Upper lobe of left lung (tissue), 6 donors: ENCODE data around the gene LDLRAD2. TPM values are rescaled to one million over a fixed set of nuclear protein-coding genes. Genes with fewer than 3 reads are reported as not detected.

Experiments used
- ATAC-seq, 2 donors: fragments of 200-7000 bp; cut with Tn5 transposase; one replicate each; pipeline ENCODE4 v1.9.1; 2022; ENCODE audit warnings: mild to moderate bottlenecking in 2 of 2, moderate library complexity in 2 of 2; ENCODE audit not compliant: low FRiP score in 2 of 2
- DNase-seq, 2 donors: peaks; one replicate each; pipeline ENCODE4 v3.0.0-alpha.2; 2019 to 2020
- H3K27ac ChIP-seq, 4 donors: fragments of 200-600 bp; sonication (generic); one replicate each; pipeline ENCODE4 v1.5.1; 2016 to 2019
- H3K27me3 ChIP-seq, 4 donors: fragments of 200-600 bp; sonication (generic); one replicate each; pipeline ENCODE4 v1.5.1; 2017 to 2019
- H3K36me3 ChIP-seq, 4 donors: fragments of 200-600 bp; sonication (generic); one replicate each; pipeline ENCODE4 v1.5.1; 2016 to 2019
- H3K4me1 ChIP-seq, 4 donors: fragments of 200-600 bp; sonication (generic); one replicate each; pipeline ENCODE4 v1.5.1; 2018 to 2019
- H3K4me3 ChIP-seq, 4 donors: fragments of 200-600 bp; sonication (generic); one replicate each; pipeline ENCODE4 v1.5.1; 2017 to 2019; ENCODE audit warnings: mild to moderate bottlenecking in 2 of 4, moderate library complexity in 1 of 4
- H3K9me3 ChIP-seq, 4 donors: fragments of 200-600 bp; sonication (generic); one replicate each; pipeline ENCODE4 v1.5.1; 2018 to 2019
- EP300 ChIP-seq, 4 donors: sonication (generic); formaldehyde crosslinking; IDR thresholded peaks; one replicate each; pipeline ENCODE4 v1.5.1; 2017; ENCODE audit warnings: antibody characterized with exemption in 4 of 4, control low read depth in 2 of 4
- POLR2A ChIP-seq, 4 donors: fragments of 450-650 bp; IDR thresholded peaks; one replicate each; pipeline ENCODE4 v1.5.1; 2016 to 2017; ENCODE audit warnings: antibody characterized with exemption in 4 of 4, mild to moderate bottlenecking in 2 of 4
- POLR2AphosphoS5 ChIP-seq, 2 donors: sonication (generic); formaldehyde crosslinking; IDR thresholded peaks; one replicate each; pipeline ENCODE4 v1.5.1; 2017; ENCODE audit warnings: antibody characterized with exemption in 2 of 2
- WGBS, 2 donors: methylation state at CpG; one replicate each; pipeline ENCODE4 v1.1.5; 2017 to 2018; 5-methylcytosine and 5-hydroxymethylcytosine counted together
- total RNA-seq, 6 donors: library from RNA; depleted of rRNA in 4 of 6; stranded (reverse); fragments of >200 nt in 4 of 6; gene quantifications; one replicate each; pipeline versions ENCODE4 v1.1.0 to v1.2.1, GENCODE V29; 2016 to 2021
- TF ChIP-seq, protein P1 (sequence below), 6 experiments: fragments of 450-650 bp in 4 of 6; fragments of 200-600 bp in 2 of 6; sonication (generic) in 2 of 6; IDR thresholded peaks; one replicate each; pipeline ENCODE4 v1.5.1; 2016 to 2019; ENCODE audit warnings: antibody characterized with exemption in 6 of 6
- donor health status: DM: no; HTN: no; CAD: no; lungs with moderate emphysema.
- donor health status: DM: no; HTN: yes; CAD: no; lungs with severe emphysema.

LDLRAD2 gene
- total RNA-seq, 6 donors from 2014 or later: 0.24 to 0.59 (median 0.34) TPM; not detected in 3

DNA sequence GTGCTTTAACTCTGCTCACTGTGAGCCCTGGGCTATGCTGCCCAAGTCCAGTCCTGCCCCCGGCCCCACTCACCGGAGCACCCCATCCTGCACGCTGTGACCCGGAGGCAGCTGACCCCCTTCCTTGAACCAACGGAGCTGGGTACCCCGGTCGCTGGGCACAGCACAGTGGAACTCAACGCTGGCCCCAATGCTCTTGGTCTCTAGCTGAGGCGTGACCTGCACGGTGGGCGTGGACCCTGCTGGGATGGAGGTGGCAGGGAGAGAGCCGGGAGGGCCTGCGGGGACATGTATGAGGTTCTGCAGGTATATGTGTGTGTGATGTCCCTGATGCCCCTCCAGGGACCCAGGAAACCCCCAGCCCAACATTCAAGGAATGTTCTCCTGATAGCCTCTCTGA lies 24.7 kb downstream of the LDLRAD2 start:
- peaks cover 20 to 98% (median 78%) of the 10 kb centered on the region in 4 donors for H3K36me3 ChIP-seq
- WGBS, 2 donors: 92 to 97% methylated on average over 3 to 13 of the region's 13 CpGs
- H3K9me3 ChIP-seq: peaks cover 0 to 10% (median 0%) of the 10 kb centered on the region in 4 donors
- no peak for TF ChIP-seq EP300 (IDR thresholded peaks at IDR 0.05)
- no peak for TF ChIP-seq POLR2AphosphoS5 (IDR thresholded peaks at IDR 0.05)
- TF ChIP-seq, protein P1, sequence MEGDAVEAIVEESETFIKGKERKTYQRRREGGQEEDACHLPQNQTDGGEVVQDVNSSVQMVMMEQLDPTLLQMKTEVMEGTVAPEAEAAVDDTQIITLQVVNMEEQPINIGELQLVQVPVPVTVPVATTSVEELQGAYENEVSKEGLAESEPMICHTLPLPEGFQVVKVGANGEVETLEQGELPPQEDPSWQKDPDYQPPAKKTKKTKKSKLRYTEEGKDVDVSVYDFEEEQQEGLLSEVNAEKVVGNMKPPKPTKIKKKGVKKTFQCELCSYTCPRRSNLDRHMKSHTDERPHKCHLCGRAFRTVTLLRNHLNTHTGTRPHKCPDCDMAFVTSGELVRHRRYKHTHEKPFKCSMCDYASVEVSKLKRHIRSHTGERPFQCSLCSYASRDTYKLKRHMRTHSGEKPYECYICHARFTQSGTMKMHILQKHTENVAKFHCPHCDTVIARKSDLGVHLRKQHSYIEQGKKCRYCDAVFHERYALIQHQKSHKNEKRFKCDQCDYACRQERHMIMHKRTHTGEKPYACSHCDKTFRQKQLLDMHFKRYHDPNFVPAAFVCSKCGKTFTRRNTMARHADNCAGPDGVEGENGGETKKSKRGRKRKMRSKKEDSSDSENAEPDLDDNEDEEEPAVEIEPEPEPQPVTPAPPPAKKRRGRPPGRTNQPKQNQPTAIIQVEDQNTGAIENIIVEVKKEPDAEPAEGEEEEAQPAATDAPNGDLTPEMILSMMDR (IDR thresholded peaks at IDR 0.05): no peak
- no peak for TF ChIP-seq POLR2A (IDR thresholded peaks at IDR 0.05)
- H3K4me3 ChIP-seq: no peak overlapping the region
- DNase-seq (peak in 1 of 2 donors; percentile 65), ATAC-seq (no peak)
- H3K4me1 ChIP-seq: no peaks in the 10 kb centered on the region
- no peaks in the 10 kb centered on the region for H3K27me3 ChIP-seq
- H3K27ac ChIP-seq: no peak overlapping the region

DNA sequence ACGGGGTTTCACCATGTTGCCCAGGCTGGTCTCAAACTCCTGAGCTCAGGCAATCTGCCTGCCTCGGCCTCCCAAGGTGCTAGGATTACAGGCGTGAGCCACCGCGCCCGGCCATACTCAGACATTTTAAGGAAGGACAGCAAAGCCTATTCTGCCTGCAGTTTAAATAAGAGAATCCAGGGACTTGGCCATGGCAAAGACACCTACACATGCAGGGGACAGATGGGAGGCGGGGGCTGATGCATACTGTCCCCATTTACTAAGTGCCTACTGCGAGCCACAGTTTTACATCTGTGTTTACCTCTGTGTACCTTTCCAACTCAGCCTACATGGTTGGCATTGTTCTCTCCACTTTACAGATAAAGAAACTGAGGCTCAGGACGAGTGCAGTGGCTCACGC lies 25.4 kb downstream of the LDLRAD2 start:
- Histone ChIP-seq H3K27me3 (no peaks in the 10 kb centered on the region), H3K9me3 (peaks cover 0 to 10% (median 0%) of the 10 kb centered on the region in 4 donors), H3K4me3 (no peak overlapping the region), H3K36me3 (peaks cover 25 to 98% (median 81%) of the 10 kb centered on the region in 4 donors), H3K27ac (no peak overlapping the region), H3K4me1 (no peaks in the 10 kb centered on the region)
- no peak for TF ChIP-seq EP300 (IDR thresholded peaks at IDR 0.05)
- WGBS, 2 donors: 91 to 95% methylated on average over 10 of the region's 10 CpGs
- ATAC-seq: no peak
- no peak for DNase-seq

DNA sequence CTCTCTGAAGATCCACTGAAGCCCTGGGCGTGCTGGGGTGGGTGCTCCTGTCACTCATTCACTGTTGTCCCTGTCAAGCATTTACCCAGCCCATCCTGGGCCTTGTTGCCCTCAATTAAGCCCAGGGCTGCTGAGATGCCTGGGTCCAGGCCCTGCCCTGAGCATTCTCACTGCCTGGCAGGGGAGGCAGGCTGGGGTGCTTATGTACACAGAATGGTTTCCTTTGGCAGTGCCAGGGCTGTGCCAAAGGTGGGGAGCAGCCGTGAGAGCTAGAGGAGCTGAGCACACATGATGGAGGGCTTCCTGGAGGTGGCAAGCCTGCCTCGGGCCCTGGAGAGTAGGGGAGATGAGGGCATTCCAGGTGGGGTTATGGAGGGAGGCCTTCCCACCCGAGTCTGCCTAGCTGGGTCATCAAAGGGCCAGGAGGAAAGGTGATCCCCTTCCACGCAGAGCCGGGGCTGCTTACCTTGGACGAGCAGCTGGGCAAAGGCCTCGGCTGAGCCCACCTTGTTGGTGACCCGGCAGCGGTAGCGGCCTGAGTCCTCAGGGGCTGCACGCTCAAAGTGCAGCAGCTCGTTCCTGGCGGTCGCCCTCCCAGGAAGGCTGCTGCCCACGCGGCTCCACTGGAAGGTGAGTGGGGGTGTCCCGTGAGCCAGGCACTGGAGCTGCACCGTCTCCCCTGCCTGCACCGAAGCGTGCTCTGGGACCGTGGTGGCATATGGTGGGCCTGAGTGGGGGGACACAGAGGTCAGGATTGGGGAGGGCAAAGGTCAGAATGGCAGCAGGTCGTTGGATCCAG lies 26.5 kb downstream of the LDLRAD2 start:
- TF ChIP-seq EP300 (IDR thresholded peaks at IDR 0.05) (no peak), POLR2AphosphoS5 (IDR thresholded peaks at IDR 0.05) (no peak), POLR2A (IDR thresholded peaks at IDR 0.05) (no peak)
- TF ChIP-seq, protein P1 (IDR thresholded peaks at IDR 0.05): no peak
- peaks cover 0 to 10% (median 0%) of the 10 kb centered on the region in 4 donors for H3K9me3 ChIP-seq
- no peaks in the 10 kb centered on the region for H3K4me1 ChIP-seq
- H3K27ac ChIP-seq: no peak overlapping the region
- H3K4me3 ChIP-seq: no peak overlapping the region
- H3K36me3 ChIP-seq: peaks cover 24 to 98% (median 81%) of the 10 kb centered on the region in 4 donors
- DNase-seq (peak in 1 of 2 donors; percentile 77), ATAC-seq (no peak)
- WGBS, 2 donors: 89 to 97% methylated on average over 16 to 18 of the region's 23 CpGs
- no peaks in the 10 kb centered on the region for H3K27me3 ChIP-seq

DNA sequence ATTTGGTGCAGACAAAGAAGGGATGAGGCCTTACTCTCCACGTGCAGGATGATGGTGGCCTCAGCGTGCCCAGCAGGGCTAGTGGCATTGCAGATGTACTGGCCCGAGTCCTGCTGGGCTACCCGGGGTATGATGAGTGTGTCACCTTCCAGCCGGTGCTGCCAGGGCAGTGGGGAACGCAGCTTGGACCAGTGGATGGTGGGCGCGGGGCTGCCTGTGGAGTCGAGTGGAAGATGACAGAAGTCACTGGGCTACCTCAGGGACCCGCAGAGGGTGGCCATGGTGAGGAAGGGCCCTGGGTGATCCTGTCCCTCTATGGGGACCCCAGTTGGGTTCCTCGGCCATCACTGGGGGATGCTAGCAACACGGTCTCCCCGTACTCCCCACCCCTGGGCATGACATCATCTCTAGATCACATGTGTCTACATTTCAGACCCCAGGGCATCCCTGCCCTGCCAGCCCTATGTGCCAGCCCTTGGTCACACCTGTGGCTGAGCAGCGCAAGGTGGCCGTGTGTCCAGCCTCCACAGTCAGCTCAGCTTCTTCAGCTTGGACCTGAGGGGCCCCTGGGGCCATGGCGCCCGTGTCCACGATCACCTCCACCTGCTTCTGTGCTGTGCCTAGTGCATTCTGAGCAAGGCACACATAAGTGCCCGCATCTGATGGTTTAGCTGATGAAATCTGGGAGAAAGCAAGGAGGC lies 27.4 kb downstream of the LDLRAD2 start:
- Histone ChIP-seq H3K27me3 (no peaks in the 10 kb centered on the region), H3K36me3 (peaks cover 21 to 98% (median 80%) of the 10 kb centered on the region in 4 donors), H3K4me3 (no peak overlapping the region), H3K4me1 (no peaks in the 10 kb centered on the region), H3K27ac (no peak overlapping the region), H3K9me3 (peaks cover 0 to 2% (median 0%) of the 10 kb centered on the region in 4 donors)
- DNase-seq (peak in 1 of 2 donors; percentile 66), ATAC-seq (no peak)
- no peak for TF ChIP-seq POLR2A (IDR thresholded peaks at IDR 0.05)
- no peak for TF ChIP-seq POLR2AphosphoS5 (IDR thresholded peaks at IDR 0.05)
- TF ChIP-seq, protein P1 (IDR thresholded peaks at IDR 0.05): no peak
- no peak for TF ChIP-seq EP300 (IDR thresholded peaks at IDR 0.05)
- 93 to 97% methylated on average over 14 to 19 of the region's 19 CpGs for WGBS, 2 donors

DNA sequence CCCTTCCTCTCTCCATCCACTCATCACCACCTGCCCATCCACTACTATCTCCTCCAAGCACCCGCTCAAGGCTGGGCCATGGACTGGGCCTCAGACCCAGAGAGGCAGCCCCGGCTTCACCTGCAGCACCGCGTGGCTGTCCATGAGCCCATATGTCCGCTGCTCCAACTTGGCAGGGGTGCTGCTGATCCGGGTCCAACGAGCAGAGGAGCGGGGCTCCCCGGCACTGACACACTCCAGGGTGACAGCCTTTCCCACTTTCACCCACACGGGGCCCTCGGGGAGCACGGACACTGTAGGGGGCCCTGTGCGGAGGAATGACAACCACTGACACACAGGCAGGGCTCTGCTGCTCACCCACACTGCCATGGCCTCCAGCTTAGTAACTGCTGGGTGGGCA lies 28.9 kb downstream of the LDLRAD2 start:
- peaks cover 17 to 97% (median 72%) of the 10 kb centered on the region in 4 donors for H3K36me3 ChIP-seq
- 95 to 96% methylated on average over 9 to 13 of the region's 13 CpGs for WGBS, 2 donors
- TF ChIP-seq, protein P1 (IDR thresholded peaks at IDR 0.05): no peak

More for the DNA sequence above, 28.9 kb downstream of the LDLRAD2 start:
- no peaks in the 10 kb centered on the region for H3K27me3 ChIP-seq
- H3K4me1 ChIP-seq: no peaks in the 10 kb centered on the region
- no peak for DNase-seq
- H3K9me3 ChIP-seq: no peaks in the 10 kb centered on the region
- ATAC-seq: no peak
- no peak overlapping the region for H3K4me3 ChIP-seq
- H3K27ac ChIP-seq: no peak overlapping the region
